Nephron progenitor cell (in vitro differentiated cells): Measurements from ENCODE around the gene SLC22A2.

Source experiments
- DNase-seq: peaks from one replicate; pipeline ENCODE4 v3.0.0; 2021
- H3K27ac Mint-ChIP-seq: 2 replicates; pipeline ENCODE4 v1.8.0; 2021; ENCODE audit warnings: mild to moderate bottlenecking, moderate library complexity, mixed read lengths
- H3K27me3 Mint-ChIP-seq: 2 replicates; pipeline ENCODE4 v1.8.0; 2021; ENCODE audit warnings: mild to moderate bottlenecking, low read depth, mixed read lengths; ENCODE audit not compliant: poor library complexity
- H3K36me3 Mint-ChIP-seq: 2 replicates; pipeline ENCODE4 v1.8.0; 2021; ENCODE audit warnings: low read depth, mixed read lengths
- H3K4me1 Mint-ChIP-seq: 2 replicates; pipeline ENCODE4 v1.8.0; 2021; ENCODE audit warnings: mixed read lengths
- H3K4me3 Mint-ChIP-seq: 2 replicates; pipeline ENCODE4 v1.8.0; 2021; ENCODE audit warnings: mild to moderate bottlenecking, moderate library complexity, mixed read lengths
- H3K9me3 Mint-ChIP-seq: 2 replicates; pipeline ENCODE4 v1.8.0; 2021; ENCODE audit warnings: mild to moderate bottlenecking, moderate library complexity, mixed read lengths
- CTCF ChIP-seq: fragments of 200-600 bp; sonication (generic); IDR thresholded peaks from 2 replicates; pipeline ENCODE4 v1.5.0; 2021; ENCODE audit warnings: antibody characterized with exemption

Gene SLC22A2

GRCh38 chr6:160253292-160253691 is 5.3 kb downstream of the SLC22A2 start:
- H3K9me3 Mint-ChIP-seq: no peaks in the 10 kb centered on the region
- TF ChIP-seq CTCF: no peak

DNA sequence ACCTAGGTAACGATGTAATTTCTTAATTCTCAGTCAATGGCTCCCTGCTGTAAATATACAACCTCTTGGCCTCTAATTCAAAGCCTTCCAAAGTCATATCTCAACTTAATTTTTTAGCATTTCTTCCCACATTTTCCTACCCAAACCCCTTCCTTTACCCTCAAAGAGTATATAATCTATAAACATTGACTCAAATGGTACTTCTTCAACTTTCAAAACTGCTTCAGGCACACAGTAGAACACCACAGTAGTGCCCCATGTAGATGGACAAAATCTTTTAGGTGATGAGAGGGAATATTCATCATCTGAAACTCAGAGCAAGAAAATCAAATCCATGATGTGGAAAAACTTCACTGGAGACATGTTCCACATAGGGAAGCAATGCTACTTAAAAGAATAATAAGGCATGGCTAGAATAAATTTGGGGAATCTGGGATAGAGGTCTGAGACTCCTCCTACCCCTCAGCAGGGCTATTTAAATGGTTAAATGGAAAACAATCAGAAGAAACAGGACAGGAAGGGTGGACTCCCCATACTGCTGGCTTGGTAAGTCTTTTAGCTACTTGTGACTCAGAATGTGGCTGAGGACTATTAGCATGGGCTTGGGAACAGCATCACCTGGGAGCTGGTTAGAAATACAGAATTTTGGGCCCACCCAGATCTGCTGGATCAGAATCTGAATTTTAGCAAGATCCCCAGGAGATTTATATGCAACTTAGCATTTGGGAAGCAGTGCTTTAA is 6.4 kb downstream of the SLC22A2 start:
- no peak for TF ChIP-seq CTCF
- Mint-ChIP-seq H3K36me3 (no peaks in the 10 kb centered on the region), H3K27me3 (peaks cover 5% of the 10 kb centered on the region), H3K4me1 (peaks cover 34% of the 10 kb centered on the region), H3K4me3 (no peak overlapping the region), H3K9me3 (no peaks in the 10 kb centered on the region), H3K27ac (no peak overlapping the region)
- DNase-seq: no peak

More at GRCh38 chr6:160253292-160253691, 5.3 kb downstream of the SLC22A2 start:
- Mint-ChIP-seq H3K36me3 (no peaks in the 10 kb centered on the region), H3K4me3 (no peak overlapping the region), H3K27ac (no peak overlapping the region), H3K27me3 (peaks cover 5% of the 10 kb centered on the region), H3K4me1 (peaks cover 23% of the 10 kb centered on the region)
- no peak for DNase-seq

DNA sequence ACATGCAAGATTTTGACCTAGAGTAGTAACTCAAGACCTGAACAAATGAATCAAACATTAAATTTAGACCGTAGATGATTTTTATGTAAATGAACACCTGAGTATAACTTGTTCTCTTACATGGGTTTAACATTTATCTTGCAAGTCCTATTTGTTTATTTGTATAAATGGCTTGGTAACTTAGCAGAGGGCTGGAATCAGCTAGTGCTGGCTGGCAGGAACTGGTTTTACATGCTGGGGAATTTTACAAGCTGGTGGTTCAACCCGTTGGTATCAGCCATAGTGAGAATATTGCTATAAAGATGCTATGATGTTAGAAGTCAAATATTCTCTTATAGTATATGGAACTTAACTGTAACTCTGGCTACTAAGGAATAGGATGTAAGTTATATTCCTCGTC is 8.9 kb downstream of the SLC22A2 start:
- Mint-ChIP-seq H3K27me3 (no peaks in the 10 kb centered on the region), H3K36me3 (no peaks in the 10 kb centered on the region), H3K4me3 (no peak overlapping the region), H3K27ac (no peak overlapping the region), H3K9me3 (no peaks in the 10 kb centered on the region), H3K4me1 (peaks cover 27% of the 10 kb centered on the region)
- TF ChIP-seq CTCF: no peak
- DNase-seq: no peak

GRCh38 chr6:160248538-160248937 is 10.1 kb downstream of the SLC22A2 start:
- H3K27me3 Mint-ChIP-seq: no peaks in the 10 kb centered on the region

DNA sequence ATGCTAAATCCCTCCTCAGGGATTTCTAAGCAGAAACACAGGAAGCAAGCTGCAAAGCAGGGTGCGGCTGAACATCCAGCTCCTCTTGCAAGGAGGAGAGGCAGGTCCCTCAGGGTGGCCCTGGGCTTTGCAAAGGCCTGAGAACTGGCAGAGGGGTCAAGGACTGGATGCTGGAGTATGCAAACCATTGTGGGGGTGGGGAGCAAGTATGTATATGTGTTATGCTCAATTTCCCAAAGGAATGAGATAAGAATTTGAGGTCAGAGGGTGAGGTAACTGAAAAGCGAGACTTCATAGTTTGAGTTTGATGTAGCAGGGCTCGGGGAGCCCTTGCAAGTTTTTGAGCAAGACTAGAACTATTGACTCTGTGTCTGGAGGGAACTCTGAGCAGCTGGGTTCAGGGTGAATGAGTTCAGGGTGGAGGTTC is 11.2 kb downstream of the SLC22A2 start:
- H3K27me3 Mint-ChIP-seq: no peaks in the 10 kb centered on the region
- no peak overlapping the region for H3K4me3 Mint-ChIP-seq
- DNase-seq: no peak
- H3K27ac Mint-ChIP-seq: peak overlapping the region; percentile 40
- no peaks in the 10 kb centered on the region for H3K36me3 Mint-ChIP-seq
- TF ChIP-seq CTCF: no peak
- peaks cover 22% of the 10 kb centered on the region for H3K4me1 Mint-ChIP-seq
- H3K9me3 Mint-ChIP-seq: no peaks in the 10 kb centered on the region

More at GRCh38 chr6:160248538-160248937, 10.1 kb downstream of the SLC22A2 start:
- H3K27ac Mint-ChIP-seq: peak overlapping the region; percentile 34
- H3K4me1 Mint-ChIP-seq: peaks cover 22% of the 10 kb centered on the region
- no peaks in the 10 kb centered on the region for H3K36me3 Mint-ChIP-seq
- no peaks in the 10 kb centered on the region for H3K9me3 Mint-ChIP-seq
- no peak for TF ChIP-seq CTCF
- DNase-seq: no peak
- no peak overlapping the region for H3K4me3 Mint-ChIP-seq

- Mint-ChIP-seq H3K27ac (no peak overlapping the region), H3K9me3 (peaks cover 25% of the 10 kb centered on the region), H3K4me3 (no peak overlapping the region), H3K36me3 (no peaks in the 10 kb centered on the region), H3K27me3 (no peaks in the 10 kb centered on the region), H3K4me1 (peaks cover 5% of the 10 kb centered on the region)
- TF ChIP-seq CTCF: no peak
- DNase-seq: no peak
These were observed 17.9 kb downstream of the SLC22A2 start for GRCh38 chr6:160240691-160241084.
